Ovary (tissue), 3 donors: ENCODE data around the gene PRPF40B.

Source experiments
- CTCF ChIP-seq, 3 donors: fragments of 450-650 bp in 2 of 3; fragments of 200-600 bp in 1 of 3; IDR thresholded peaks; one replicate each; pipeline versions ENCODE4 v1.5.1 to v1.8.0; 2016 to 2022; ENCODE audit warnings: antibody characterized with exemption in 3 of 3, mild to moderate bottlenecking in 1 of 3
- POLR2A ChIP-seq: fragments of 450-650 bp; IDR thresholded peaks from one replicate; pipeline ENCODE4 v1.6.1; 2017; ENCODE audit warnings: antibody characterized with exemption, mild to moderate bottlenecking, moderate library complexity
- donor health status: DM: no; HTN: no; CAD: no.

- TF ChIP-seq CTCF (IDR thresholded peaks at IDR 0.05) = no peak
- TF ChIP-seq POLR2A = no peak
These were observed 18.5 kb downstream of the PRPF40B start for GRCh38 chr12:49641748-49642369.
